Measurements from ENCODE around the gene SDK1. TPM values are rescaled to one million over a fixed set of nuclear protein-coding genes. Genes with fewer than 3 reads are reported as not detected.

SDK1 gene
- total and polyA plus RNA-seq, 2 experiments from 2014 or later: not detected

DNA sequence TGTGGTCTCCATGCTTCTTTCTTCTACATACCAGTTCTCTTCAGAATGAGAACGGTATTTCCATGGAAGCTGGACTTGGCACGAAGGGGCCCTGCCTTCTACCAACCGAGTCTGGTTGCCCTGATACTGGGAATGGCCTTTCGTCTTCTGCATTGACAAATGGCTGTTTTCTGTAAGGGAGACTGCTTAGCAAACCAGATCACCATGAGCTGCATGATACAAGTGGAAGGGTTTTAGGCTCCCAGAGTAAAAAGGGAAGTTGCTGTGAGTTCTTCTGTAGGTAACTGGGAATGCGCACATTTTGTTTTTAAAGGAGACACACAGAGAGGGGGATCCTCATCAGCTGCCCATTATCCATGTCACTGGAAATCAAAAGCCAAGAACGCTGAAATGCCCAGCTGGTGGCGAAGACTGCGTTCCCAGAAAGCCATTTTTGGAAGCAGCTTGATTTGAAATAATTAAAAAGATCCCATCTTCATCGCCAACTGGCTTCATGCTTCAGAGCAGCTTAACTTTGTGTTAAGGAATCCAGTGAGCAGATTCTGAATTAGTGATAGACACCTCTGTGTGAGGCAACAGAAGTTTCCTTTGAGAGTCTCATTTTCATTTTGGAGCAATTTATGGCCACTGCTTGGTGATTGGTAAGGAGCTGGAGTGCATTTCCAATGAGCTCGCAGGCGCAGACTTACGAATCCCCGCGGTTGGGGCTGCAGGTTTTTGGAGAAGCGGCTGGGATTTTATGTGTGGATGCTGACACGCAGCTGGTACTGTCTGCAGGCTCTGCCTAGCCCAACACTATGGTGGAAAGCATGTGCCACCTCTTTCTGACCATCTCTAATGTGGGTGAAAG, 708.4 kb downstream of the SDK1 start:
- H2AFZ ChIP-seq: no peak overlapping the region
- no peak overlapping the region for H3K4me2 ChIP-seq (ENCODE audit: unreplicated experiment)
- no peaks in the 10 kb centered on the region for H3K4me1 ChIP-seq (ENCODE audit: insufficient read depth)
- H3K79me2 ChIP-seq (ENCODE audit: insufficient read depth): no peaks in the 10 kb centered on the region
- TF ChIP-seq EZH2 (IDR thresholded peaks at IDR 0.05; ENCODE audit: insufficient read depth, poor library complexity, severe bottlenecking) (no peak), EZH2phosphoT487 (IDR thresholded peaks at IDR 0.05; ENCODE audit: insufficient read depth, low read depth) (no peak)
- no peak overlapping the region for H3K4me3 ChIP-seq
- H3K27ac ChIP-seq: no peak overlapping the region
- 15 to 21% methylated on average over 16 of the region's 16 CpGs for WGBS, 2 experiments (ENCODE audit: low coverage in 1 of 2, low lambda C conversion rate in 2 of 2, missing lambda C conversion rate in 2 of 2)
- DNase-seq: no peak
- H4K20me1 ChIP-seq (ENCODE audit: insufficient read depth): no peaks in the 10 kb centered on the region
- no peaks in the 10 kb centered on the region for H3F3A ChIP-seq (ENCODE audit: insufficient read depth)
- H3K9me2 ChIP-seq (ENCODE audit: insufficient read depth): no peaks in the 10 kb centered on the region
- in situ Hi-C loops (cut with MboI): no loop called here
- no peak overlapping the region for H3K9ac ChIP-seq
- no peaks in the 10 kb centered on the region for H3K27me3 ChIP-seq (replicated peaks; ENCODE audit: insufficient read depth)
- H3K36me3 ChIP-seq (ENCODE audit: low read depth): no peaks in the 10 kb centered on the region
- no peaks in the 10 kb centered on the region for H3K9me3 ChIP-seq (ENCODE audit: low read depth)

DNA sequence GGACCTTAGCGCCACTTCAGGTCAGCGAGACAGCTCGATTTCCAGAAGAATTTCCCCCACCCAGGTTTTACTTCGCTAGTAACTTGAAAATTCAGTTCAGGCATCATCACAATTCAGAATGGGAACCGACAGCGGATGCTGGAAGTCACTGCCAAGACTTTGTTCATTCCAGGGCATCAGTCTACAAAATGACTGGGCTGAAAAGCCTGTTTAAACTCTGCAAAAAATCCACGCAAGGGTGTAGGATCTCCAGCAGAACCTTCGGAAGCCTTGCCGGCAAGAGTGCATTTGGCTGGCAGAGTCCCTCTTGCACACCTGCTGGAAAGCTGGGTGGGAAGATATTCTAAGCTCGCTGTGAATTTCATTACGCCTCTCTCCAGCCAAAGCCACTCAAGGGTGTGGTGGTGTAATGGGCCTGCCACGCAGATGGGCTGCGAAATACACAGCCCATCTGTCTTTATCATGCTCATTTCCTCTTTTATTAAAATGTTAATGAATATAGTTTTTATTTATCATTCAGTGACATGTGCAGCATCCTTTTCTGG, 709.1 kb downstream of the SDK1 start:
- Histone ChIP-seq H3K9me3 (ENCODE audit: low read depth) (no peaks in the 10 kb centered on the region), H3K27me3 (replicated peaks; ENCODE audit: insufficient read depth) (no peaks in the 10 kb centered on the region), H3K4me1 (ENCODE audit: insufficient read depth) (no peaks in the 10 kb centered on the region), H3F3A (ENCODE audit: insufficient read depth) (no peaks in the 10 kb centered on the region), H3K9me2 (ENCODE audit: insufficient read depth) (no peaks in the 10 kb centered on the region), H3K36me3 (ENCODE audit: low read depth) (no peaks in the 10 kb centered on the region), H3K4me2 (ENCODE audit: unreplicated experiment) (no peak overlapping the region), H3K9ac (no peak overlapping the region), H3K27ac (no peak overlapping the region), H3K4me3 (no peak overlapping the region), H2AFZ (no peak overlapping the region), H3K79me2 (ENCODE audit: insufficient read depth) (no peaks in the 10 kb centered on the region), H4K20me1 (ENCODE audit: insufficient read depth) (no peaks in the 10 kb centered on the region)
- 5% methylated on average over 13 of the region's 13 CpGs for WGBS, 2 experiments (ENCODE audit: low coverage in 1 of 2, low lambda C conversion rate in 2 of 2, missing lambda C conversion rate in 2 of 2)
- DNase-seq: no peak
- no peak for TF ChIP-seq EZH2phosphoT487 (IDR thresholded peaks at IDR 0.05; ENCODE audit: insufficient read depth, low read depth)
- in situ Hi-C loops (cut with MboI): no loop called here

DNA sequence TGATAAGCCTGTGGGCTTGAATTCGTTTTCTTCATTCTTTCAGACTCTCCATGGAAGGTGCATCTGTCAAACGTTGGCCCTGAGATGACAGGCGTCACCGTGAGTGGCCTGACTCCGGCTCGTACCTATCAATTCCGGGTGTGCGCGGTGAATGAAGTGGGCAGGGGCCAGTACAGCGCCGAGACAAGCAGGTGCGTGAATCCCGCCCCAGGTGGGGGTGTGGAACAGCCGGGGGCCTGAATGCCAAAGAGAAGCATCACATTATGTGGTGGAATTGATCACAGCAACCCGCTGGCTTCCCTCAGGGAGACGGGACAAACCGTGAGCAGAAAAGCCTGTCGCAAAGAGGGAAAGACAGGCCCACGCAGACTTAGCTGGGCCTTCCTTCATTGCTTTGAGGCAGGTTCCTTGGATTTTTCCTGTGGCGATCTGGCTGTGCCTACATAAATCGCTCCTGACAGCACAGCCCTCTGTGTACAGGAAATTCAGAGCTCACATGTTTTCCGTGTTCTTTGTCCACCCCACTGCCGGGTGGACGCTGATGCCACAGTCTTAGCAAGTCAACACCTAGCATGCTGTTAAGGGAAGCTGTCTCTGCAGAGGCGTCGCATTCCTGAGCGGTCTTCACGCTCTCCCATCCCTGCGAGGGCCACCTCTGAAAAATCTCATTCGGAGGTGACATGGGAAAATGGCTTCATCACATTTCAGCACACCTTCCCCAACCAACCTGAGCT, 710.0 kb downstream of the SDK1 start:
- DNase-seq: no peak
- Histone ChIP-seq H3K9me3 (ENCODE audit: low read depth) (no peaks in the 10 kb centered on the region), H2AFZ (no peak overlapping the region), H3K79me2 (ENCODE audit: insufficient read depth) (no peaks in the 10 kb centered on the region), H3K27me3 (replicated peaks; ENCODE audit: insufficient read depth) (no peaks in the 10 kb centered on the region), H3K36me3 (ENCODE audit: low read depth) (no peaks in the 10 kb centered on the region), H3K4me3 (no peak overlapping the region), H3K27ac (no peak overlapping the region), H4K20me1 (ENCODE audit: insufficient read depth) (no peaks in the 10 kb centered on the region), H3K4me1 (ENCODE audit: insufficient read depth) (no peaks in the 10 kb centered on the region), H3K9me2 (ENCODE audit: insufficient read depth) (no peaks in the 10 kb centered on the region), H3K4me2 (ENCODE audit: unreplicated experiment) (no peak overlapping the region), H3K9ac (no peak overlapping the region), H3F3A (ENCODE audit: insufficient read depth) (no peaks in the 10 kb centered on the region)
- 64 to 71% methylated on average over 30 of the region's 30 CpGs for WGBS, 2 experiments (ENCODE audit: low coverage in 1 of 2, low lambda C conversion rate in 2 of 2, missing lambda C conversion rate in 2 of 2)
- no peak for TF ChIP-seq EZH2phosphoT487 (IDR thresholded peaks at IDR 0.05; ENCODE audit: insufficient read depth, low read depth)
- TF ChIP-seq EZH2 (IDR thresholded peaks at IDR 0.05; ENCODE audit: insufficient read depth, poor library complexity, severe bottlenecking): no peak
- in situ Hi-C loops (cut with MboI): no loop called here

DNA sequence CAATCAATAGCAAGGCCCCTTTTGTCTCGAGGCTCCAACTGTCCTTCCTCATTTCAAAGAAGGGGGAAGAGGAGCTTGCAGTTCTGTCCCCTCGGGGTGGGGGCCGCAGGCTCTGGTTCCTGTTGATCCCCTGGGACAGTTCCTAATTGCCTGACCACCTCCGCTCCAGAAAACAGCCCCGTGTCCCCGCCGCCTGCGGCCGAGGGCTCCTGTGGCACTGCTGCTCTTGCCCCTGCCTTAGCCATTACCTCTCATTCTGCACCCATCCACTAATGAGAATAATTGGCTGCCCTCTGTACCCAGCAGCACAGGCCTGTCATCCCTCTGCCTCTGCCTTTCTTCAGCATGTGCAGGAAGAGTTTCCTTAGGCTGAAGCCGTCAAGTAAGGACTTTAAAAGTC, 712.7 kb downstream of the SDK1 start:
- H3K9me3 ChIP-seq (ENCODE audit: low read depth): no peaks in the 10 kb centered on the region

More for the DNA sequence above, 712.7 kb downstream of the SDK1 start:
- Histone ChIP-seq H4K20me1 (ENCODE audit: insufficient read depth) (no peaks in the 10 kb centered on the region), H3K36me3 (ENCODE audit: low read depth) (no peaks in the 10 kb centered on the region), H2AFZ (no peak overlapping the region), H3F3A (ENCODE audit: insufficient read depth) (no peaks in the 10 kb centered on the region), H3K9ac (no peak overlapping the region), H3K79me2 (ENCODE audit: insufficient read depth) (no peaks in the 10 kb centered on the region), H3K4me1 (ENCODE audit: insufficient read depth) (no peaks in the 10 kb centered on the region), H3K4me2 (ENCODE audit: unreplicated experiment) (no peak overlapping the region), H3K27me3 (replicated peaks; ENCODE audit: insufficient read depth) (no peaks in the 10 kb centered on the region), H3K4me3 (no peak overlapping the region), H3K27ac (no peak overlapping the region), H3K9me2 (ENCODE audit: insufficient read depth) (no peaks in the 10 kb centered on the region)
- in situ Hi-C loops (cut with MboI): no loop called here
- no peak for DNase-seq
- 41 to 44% methylated on average over 10 of the region's 10 CpGs for WGBS, 2 experiments (ENCODE audit: low coverage in 1 of 2, low lambda C conversion rate in 2 of 2, missing lambda C conversion rate in 2 of 2)
- TF ChIP-seq EZH2 (IDR thresholded peaks at IDR 0.05; ENCODE audit: insufficient read depth, poor library complexity, severe bottlenecking) (no peak), EZH2phosphoT487 (IDR thresholded peaks at IDR 0.05; ENCODE audit: insufficient read depth, low read depth) (no peak)

Data from GM23248 (cell line).